ENCODE results near the gene ENO4.

The ENO4 gene

GRCh38 chr10:116892907-116893685 lies 43.8 kb downstream of the ENO4 start:
- in situ Hi-C loops (cut with HindIII; ENCODE audit: low pct_ligation_motif_present, low pct_unique_long_range_greater_than_20kb, low sequenced_read_pairs), result no loop called here
- no peak for DNase-seq

- in situ Hi-C loops (cut with HindIII; ENCODE audit: low pct_ligation_motif_present, low pct_unique_long_range_greater_than_20kb, low sequenced_read_pairs), result no loop called here
- DNase-seq, result no peak
Measured at GRCh38 chr10:116893686-116894037, 44.4 kb downstream of the ENO4 start.

GRCh38 chr10:116899626-116900025 lies 50.3 kb downstream of the ENO4 start:
- in situ Hi-C loops (cut with HindIII; ENCODE audit: low pct_ligation_motif_present, low pct_unique_long_range_greater_than_20kb, low sequenced_read_pairs), result no loop called here

GRCh38 chr10:116905845-116906210 lies 56.5 kb downstream of the ENO4 start:
- in situ Hi-C loops (cut with HindIII; ENCODE audit: low pct_ligation_motif_present, low pct_unique_long_range_greater_than_20kb, low sequenced_read_pairs), result no loop called here

More at GRCh38 chr10:116899626-116900025, 50.3 kb downstream of the ENO4 start:
- peak; percentile 44 for DNase-seq

GRCh38 chr10:116907245-116907987 lies 58.1 kb downstream of the ENO4 start:
- in situ Hi-C loops (cut with HindIII; ENCODE audit: low pct_ligation_motif_present, low pct_unique_long_range_greater_than_20kb, low sequenced_read_pairs), result no loop called here
- DNase-seq, result no peak

More at GRCh38 chr10:116905845-116906210, 56.5 kb downstream of the ENO4 start:
- DNase-seq, result peak; percentile 10

GRCh38 chr10:116909307-116909706 lies 60.0 kb downstream of the ENO4 start:
- in situ Hi-C loops (cut with HindIII; ENCODE audit: low pct_ligation_motif_present, low pct_unique_long_range_greater_than_20kb, low sequenced_read_pairs), result no loop called here
- DNase-seq, result no peak

GRCh38 chr10:116910910-116911309 lies 61.6 kb downstream of the ENO4 start:
- in situ Hi-C loops (cut with HindIII; ENCODE audit: low pct_ligation_motif_present, low pct_unique_long_range_greater_than_20kb, low sequenced_read_pairs), result no loop called here
- DNase-seq, result no peak

- in situ Hi-C loops (cut with HindIII; ENCODE audit: low pct_ligation_motif_present, low pct_unique_long_range_greater_than_20kb, low sequenced_read_pairs), result no loop called here
- DNase-seq, result no peak
Measured at GRCh38 chr10:116912162-116912561, 62.9 kb downstream of the ENO4 start.

GRCh38 chr10:116913695-116914094 lies 64.4 kb downstream of the ENO4 start:
- DNase-seq, result no peak
- in situ Hi-C loops (cut with HindIII; ENCODE audit: low pct_ligation_motif_present, low pct_unique_long_range_greater_than_20kb, low sequenced_read_pairs), result no loop called here

GRCh38 chr10:116915340-116915739 lies 66.0 kb downstream of the ENO4 start:
- DNase-seq, result no peak

GRCh38 chr10:116917481-116917880 lies 68.2 kb downstream of the ENO4 start:
- DNase-seq, result no peak

More at GRCh38 chr10:116915340-116915739, 66.0 kb downstream of the ENO4 start:
- in situ Hi-C loops (cut with HindIII; ENCODE audit: low pct_ligation_motif_present, low pct_unique_long_range_greater_than_20kb, low sequenced_read_pairs), result no loop called here

GRCh38 chr10:116918583-116918982 lies 69.3 kb downstream of the ENO4 start:
- DNase-seq, result no peak
- in situ Hi-C loops (cut with HindIII; ENCODE audit: low pct_ligation_motif_present, low pct_unique_long_range_greater_than_20kb, low sequenced_read_pairs), result no loop called here

More at GRCh38 chr10:116917481-116917880, 68.2 kb downstream of the ENO4 start:
- in situ Hi-C loops (cut with HindIII; ENCODE audit: low pct_ligation_motif_present, low pct_unique_long_range_greater_than_20kb, low sequenced_read_pairs), result no loop called here

- in situ Hi-C loops (cut with HindIII; ENCODE audit: low pct_ligation_motif_present, low pct_unique_long_range_greater_than_20kb, low sequenced_read_pairs), result no loop called here
Measured at GRCh38 chr10:116919164-116919563, 69.9 kb downstream of the ENO4 start.

GRCh38 chr10:116919706-116920105 lies 70.4 kb downstream of the ENO4 start:
- in situ Hi-C loops (cut with HindIII; ENCODE audit: low pct_ligation_motif_present, low pct_unique_long_range_greater_than_20kb, low sequenced_read_pairs), result no loop called here
- DNase-seq, result no peak

More at GRCh38 chr10:116919164-116919563, 69.9 kb downstream of the ENO4 start:
- DNase-seq, result no peak

GRCh38 chr10:116925056-116925455 lies 75.8 kb downstream of the ENO4 start:
- no peak for DNase-seq
- in situ Hi-C loops (cut with HindIII; ENCODE audit: low pct_ligation_motif_present, low pct_unique_long_range_greater_than_20kb, low sequenced_read_pairs), result no loop called here

- in situ Hi-C loops (cut with HindIII; ENCODE audit: low pct_ligation_motif_present, low pct_unique_long_range_greater_than_20kb, low sequenced_read_pairs), result no loop called here
- DNase-seq, result no peak
Measured at GRCh38 chr10:116926426-116926825, 77.1 kb downstream of the ENO4 start.

- in situ Hi-C loops (cut with HindIII; ENCODE audit: low pct_ligation_motif_present, low pct_unique_long_range_greater_than_20kb, low sequenced_read_pairs), result no loop called here
- DNase-seq, result no peak
Measured at GRCh38 chr10:116931806-116932205, 82.5 kb downstream of the ENO4 start.

All from ACHN (cell line).